ENCODE data around the gene HIVEP2. TPM values are rescaled to one million over a fixed set of nuclear protein-coding genes. Genes with fewer than 3 reads are reported as not detected.

Gene HIVEP2
- total RNA-seq, 1 donor from 2014 or later = 11.7 TPM

DNA sequence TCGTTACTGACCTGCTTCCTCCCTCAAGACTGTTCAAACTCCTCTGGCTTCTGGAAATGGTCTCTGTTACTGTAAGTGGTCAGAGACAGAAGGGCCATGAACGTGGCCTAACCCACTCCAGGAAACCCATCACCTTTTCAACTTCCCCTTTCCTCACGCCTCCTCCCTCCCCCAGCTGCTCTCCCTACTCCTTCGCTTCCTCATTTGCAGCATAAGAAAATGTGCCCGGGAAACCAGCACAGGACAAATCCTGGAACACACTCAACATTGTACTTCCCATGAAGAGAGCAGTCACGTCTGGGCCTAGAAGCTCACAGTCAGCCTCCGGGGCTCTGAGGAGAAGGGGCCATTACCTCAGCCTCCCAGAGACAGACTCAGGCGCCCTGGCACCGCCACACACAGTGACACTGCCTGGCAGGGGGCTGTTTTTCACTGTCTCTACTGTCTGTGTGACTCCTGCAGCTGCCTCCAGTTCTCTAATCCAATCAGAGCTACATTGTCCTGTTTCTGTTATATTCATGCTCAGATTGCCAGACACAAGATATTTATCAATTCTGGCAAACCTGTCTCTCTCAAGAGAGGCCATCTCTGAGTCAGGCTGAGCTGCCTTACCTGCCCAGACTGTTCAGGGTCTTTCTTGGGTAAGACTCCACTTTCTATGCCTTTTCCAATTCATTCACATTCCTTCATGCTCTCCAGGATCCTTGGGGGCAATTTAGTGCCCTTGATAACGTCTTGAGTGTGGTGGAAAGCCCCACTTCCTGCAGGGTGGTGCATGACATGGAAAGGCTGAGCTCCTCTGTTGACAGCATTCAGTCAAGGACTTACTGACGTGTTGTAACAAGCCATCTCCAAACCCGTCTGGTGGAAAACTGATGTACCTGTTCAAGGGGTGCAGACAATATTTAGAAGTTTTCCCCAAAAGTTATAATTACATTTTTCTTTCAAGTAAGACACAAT, 242.2 kb downstream of the HIVEP2 start:
- Mint-ChIP-seq H3K27ac (ENCODE audit: unreplicated experiment) (no peak overlapping the region), H3K4me1 (ENCODE audit: low read depth) (peaks cover 2% of the 10 kb centered on the region), H3K27me3 (ENCODE audit: low read depth) (no peaks in the 10 kb centered on the region), H3K4me3 (ENCODE audit: unreplicated experiment) (no peak overlapping the region), H3K36me3 (ENCODE audit: low read depth) (no peaks in the 10 kb centered on the region), H3K9me3 (ENCODE audit: low read depth) (no peaks in the 10 kb centered on the region)
- DNase-seq (ENCODE audit: low spot score) = no peak
- TF ChIP-seq, protein P1, sequence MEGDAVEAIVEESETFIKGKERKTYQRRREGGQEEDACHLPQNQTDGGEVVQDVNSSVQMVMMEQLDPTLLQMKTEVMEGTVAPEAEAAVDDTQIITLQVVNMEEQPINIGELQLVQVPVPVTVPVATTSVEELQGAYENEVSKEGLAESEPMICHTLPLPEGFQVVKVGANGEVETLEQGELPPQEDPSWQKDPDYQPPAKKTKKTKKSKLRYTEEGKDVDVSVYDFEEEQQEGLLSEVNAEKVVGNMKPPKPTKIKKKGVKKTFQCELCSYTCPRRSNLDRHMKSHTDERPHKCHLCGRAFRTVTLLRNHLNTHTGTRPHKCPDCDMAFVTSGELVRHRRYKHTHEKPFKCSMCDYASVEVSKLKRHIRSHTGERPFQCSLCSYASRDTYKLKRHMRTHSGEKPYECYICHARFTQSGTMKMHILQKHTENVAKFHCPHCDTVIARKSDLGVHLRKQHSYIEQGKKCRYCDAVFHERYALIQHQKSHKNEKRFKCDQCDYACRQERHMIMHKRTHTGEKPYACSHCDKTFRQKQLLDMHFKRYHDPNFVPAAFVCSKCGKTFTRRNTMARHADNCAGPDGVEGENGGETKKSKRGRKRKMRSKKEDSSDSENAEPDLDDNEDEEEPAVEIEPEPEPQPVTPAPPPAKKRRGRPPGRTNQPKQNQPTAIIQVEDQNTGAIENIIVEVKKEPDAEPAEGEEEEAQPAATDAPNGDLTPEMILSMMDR (IDR thresholded peaks at IDR 0.05) = no peak

Other genes starting within 250 kb of the HIVEP2 start
- 29.5 to 42.0 TPM (median 32.2 TPM) in 3 replicates for gene AIG1, start 115.7 kb upstream of the HIVEP2 start, total RNA-seq

All from chondrocyte (in vitro differentiated cells).